ENCODE data around the gene CUX1.
"Not testable (repeated sequence)": the region's sequence is repeated elsewhere in the genome, so short reads cannot be mapped to it uniquely, and the experiment has no call there.

Gene CUX1

DNA sequence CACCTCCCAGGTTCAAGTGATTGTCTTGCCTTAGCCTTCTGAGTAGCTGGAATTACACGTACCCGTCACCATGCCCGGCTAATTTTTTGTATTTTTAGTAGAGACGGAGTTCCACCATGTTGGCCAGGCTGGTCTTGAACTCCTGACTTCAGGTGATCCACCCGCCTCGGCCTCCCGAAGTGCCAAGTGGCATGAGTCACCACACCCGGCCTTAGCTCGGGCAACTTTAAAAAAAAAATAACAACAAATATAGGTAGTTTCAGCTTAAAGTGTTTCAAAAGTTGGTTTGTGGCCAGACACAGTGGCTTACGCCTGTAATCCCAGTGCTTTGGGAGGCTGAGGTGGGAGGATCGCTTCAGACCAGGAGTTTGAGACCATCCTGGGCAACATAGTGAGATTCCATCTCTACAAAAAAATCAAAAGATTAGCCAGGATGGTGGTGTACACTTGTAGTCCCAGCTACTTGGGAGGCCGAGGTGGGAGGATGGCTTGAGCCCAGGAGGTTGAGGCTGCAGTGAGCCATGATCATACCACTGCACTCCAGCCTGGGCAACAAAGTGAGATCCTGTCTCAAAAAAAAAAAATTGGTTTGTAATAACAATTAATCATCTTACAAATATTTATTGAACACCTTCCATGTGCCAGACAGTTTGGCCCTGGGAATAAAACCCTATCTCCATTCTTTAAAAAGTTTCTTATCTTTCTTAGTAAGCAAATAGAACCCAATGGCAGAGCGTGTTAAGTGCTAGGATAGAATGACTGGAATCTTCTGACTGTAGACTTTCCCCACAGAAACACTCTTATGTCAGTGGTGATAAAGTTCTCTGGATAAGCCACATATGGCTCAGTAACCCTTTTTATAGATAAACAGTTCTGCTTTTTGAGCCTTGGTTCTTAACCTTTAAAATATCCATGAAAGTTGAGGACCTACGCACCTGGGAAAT lies 104.4 kb downstream of the CUX1 start:
- H3K27ac ChIP-seq (ENCODE audit: extremely low read depth, low read depth, low read length); H3K9me3 ChIP-seq (ENCODE audit: control insufficient read depth, insufficient read depth, low read depth, low read length); POLR2A ChIA-PET; H3K4me3 ChIP-seq (ENCODE audit: low read depth, low read length); H3K4me1 ChIP-seq (ENCODE audit: control insufficient read depth, insufficient read depth, low read length): not testable (repeated sequence)
- peaks cover 0 to 19% of the 10 kb centered on the region in 2 experiments; a peak in 2 of 3 replicates for H3K36me3 ChIP-seq (ENCODE audit: control insufficient read depth in 2 of 2, insufficient read depth in 1 of 2, low read length in 2 of 2)
- CTCF ChIA-PET, result interaction anchor here (0.6 to 1.0 kb wide), 2 partner anchors 319 to 596 kb away, joined by 3 to 4 read pairs; no protein-coding TSS in a partner anchor
- TF ChIP-seq ZNF121 (tag by site-specific recombination; IDR thresholded peaks at IDR 0.05), result peak; percentile 74; the same call in 1 of the 2 replicates

- peaks cover 0 to 13% of the 10 kb centered on the region in 2 experiments; a peak in 2 of 3 replicates for H3K36me3 ChIP-seq (ENCODE audit: control insufficient read depth in 2 of 2, insufficient read depth in 1 of 2, low read length in 2 of 2)
- POLR2A ChIA-PET, result no interaction called here
- H3K9me3 ChIP-seq (ENCODE audit: control insufficient read depth, insufficient read depth, low read depth, low read length), result no peaks in the 10 kb centered on the region
- no peaks in the 10 kb centered on the region for H3K4me1 ChIP-seq (ENCODE audit: control insufficient read depth, insufficient read depth, low read length)
- no peak overlapping the region for H3K27ac ChIP-seq (ENCODE audit: extremely low read depth, low read depth, low read length)
- H3K4me3 ChIP-seq (ENCODE audit: low read depth, low read length), result no peak overlapping the region
- TF ChIP-seq ZNF776 (tag by site-specific recombination; IDR thresholded peaks at IDR 0.05; ENCODE audit: borderline replicate concordance) (no peak), ZNF155 (tag by site-specific recombination; IDR thresholded peaks at IDR 0.05) (no peak), ZNF658 (tag by site-specific recombination; IDR thresholded peaks at IDR 0.05) (no peak), OSR2 (tag by site-specific recombination; IDR thresholded peaks at IDR 0.05) (no peak), PRDM1 (tag by site-specific recombination; IDR thresholded peaks at IDR 0.05) (no peak), HOXC10 (CRISPR knock-in tag; IDR thresholded peaks at IDR 0.05) (no peak), ZNF600 (tag by site-specific recombination; IDR thresholded peaks at IDR 0.05) (0 out of 2 replicates have a peak, but pooled peaks have one; percentile 27)
- TF ChIP-seq, protein P1, sequence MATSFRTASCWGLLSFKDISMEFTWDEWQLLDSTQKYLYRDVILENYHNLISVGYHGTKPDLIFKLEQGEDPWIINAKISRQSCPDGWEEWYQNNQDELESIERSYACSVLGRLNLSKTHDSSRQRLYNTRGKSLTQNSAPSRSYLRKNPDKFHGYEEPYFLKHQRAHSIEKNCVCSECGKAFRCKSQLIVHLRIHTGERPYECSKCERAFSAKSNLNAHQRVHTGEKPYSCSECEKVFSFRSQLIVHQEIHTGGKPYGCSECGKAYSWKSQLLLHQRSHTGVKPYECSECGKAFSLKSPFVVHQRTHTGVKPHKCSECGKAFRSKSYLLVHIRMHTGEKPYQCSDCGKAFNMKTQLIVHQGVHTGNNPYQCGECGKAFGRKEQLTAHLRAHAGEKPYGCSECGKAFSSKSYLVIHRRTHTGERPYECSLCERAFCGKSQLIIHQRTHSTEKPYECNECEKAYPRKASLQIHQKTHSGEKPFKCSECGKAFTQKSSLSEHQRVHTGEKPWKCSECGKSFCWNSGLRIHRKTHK (tag by site-specific recombination; IDR thresholded peaks at IDR 0.05), result no peak
- CTCF ChIA-PET, result no interaction called here
Measured at GRCh38 chr7:101922631-101923601, 105.5 kb downstream of the CUX1 start.

GRCh38 chr7:101923602-101923985 lies 106.2 kb downstream of the CUX1 start:
- Histone ChIP-seq H3K27ac (ENCODE audit: extremely low read depth, low read depth, low read length) (no peak overlapping the region), H3K4me3 (ENCODE audit: low read depth, low read length) (no peak overlapping the region), H3K9me3 (ENCODE audit: control insufficient read depth, insufficient read depth, low read depth, low read length) (no peaks in the 10 kb centered on the region), H3K4me1 (ENCODE audit: control insufficient read depth, insufficient read depth, low read length) (no peaks in the 10 kb centered on the region), H3K36me3 (ENCODE audit: control insufficient read depth in 2 of 2, insufficient read depth in 1 of 2, low read length in 2 of 2) (peaks cover 0 to 7% of the 10 kb centered on the region in 2 experiments; a peak in 2 of 3 replicates)
- POLR2A ChIA-PET, result no interaction called here
- TF ChIP-seq, protein P2, sequence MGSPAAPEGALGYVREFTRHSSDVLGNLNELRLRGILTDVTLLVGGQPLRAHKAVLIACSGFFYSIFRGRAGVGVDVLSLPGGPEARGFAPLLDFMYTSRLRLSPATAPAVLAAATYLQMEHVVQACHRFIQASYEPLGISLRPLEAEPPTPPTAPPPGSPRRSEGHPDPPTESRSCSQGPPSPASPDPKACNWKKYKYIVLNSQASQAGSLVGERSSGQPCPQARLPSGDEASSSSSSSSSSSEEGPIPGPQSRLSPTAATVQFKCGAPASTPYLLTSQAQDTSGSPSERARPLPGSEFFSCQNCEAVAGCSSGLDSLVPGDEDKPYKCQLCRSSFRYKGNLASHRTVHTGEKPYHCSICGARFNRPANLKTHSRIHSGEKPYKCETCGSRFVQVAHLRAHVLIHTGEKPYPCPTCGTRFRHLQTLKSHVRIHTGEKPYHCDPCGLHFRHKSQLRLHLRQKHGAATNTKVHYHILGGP (tag by site-specific recombination; IDR thresholded peaks at IDR 0.05), result no peak
- TF ChIP-seq ZNF677 (tag by site-specific recombination; IDR thresholded peaks at IDR 0.05) (no peak), ZNF169 (tag by site-specific recombination; IDR thresholded peaks at IDR 0.05) (no peak), ZNF701 (tag by site-specific recombination; IDR thresholded peaks at IDR 0.05) (no peak)
- CTCF ChIA-PET, result no interaction called here
